IPS DF 19.7 (cell line): ENCODE measurements around the gene FOCAD.
"Not testable (repeated sequence)": the region's sequence is repeated elsewhere in the genome, so short reads cannot be mapped to it uniquely, and the experiment has no call there.

Source experiments
- DNase-seq: peaks from one replicate; pipeline ENCODE4 v3.0.0-alpha.2; 2013; ENCODE audit warnings: low read depth, low spot score

The FOCAD gene

DNA sequence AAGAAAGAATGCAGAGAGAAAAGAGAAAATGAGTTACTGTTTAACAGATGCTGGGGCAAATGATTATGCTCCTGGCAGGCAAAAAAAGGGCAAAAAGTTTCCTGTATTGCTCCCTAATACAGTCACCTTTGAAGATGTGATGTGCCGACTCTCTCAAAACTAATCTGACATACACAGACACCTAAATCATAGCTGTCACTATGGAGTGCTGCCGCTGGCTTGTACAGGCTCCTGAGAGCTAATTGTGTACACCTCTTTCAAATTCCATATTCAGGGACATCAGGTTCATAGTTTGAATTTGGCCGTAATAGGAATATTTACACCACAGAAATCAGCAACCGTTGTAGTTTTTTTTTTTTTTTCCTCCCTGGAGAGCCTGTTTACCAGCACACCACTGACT is 12.4 kb upstream of the FOCAD start:
- DNase-seq: no peak

DNA sequence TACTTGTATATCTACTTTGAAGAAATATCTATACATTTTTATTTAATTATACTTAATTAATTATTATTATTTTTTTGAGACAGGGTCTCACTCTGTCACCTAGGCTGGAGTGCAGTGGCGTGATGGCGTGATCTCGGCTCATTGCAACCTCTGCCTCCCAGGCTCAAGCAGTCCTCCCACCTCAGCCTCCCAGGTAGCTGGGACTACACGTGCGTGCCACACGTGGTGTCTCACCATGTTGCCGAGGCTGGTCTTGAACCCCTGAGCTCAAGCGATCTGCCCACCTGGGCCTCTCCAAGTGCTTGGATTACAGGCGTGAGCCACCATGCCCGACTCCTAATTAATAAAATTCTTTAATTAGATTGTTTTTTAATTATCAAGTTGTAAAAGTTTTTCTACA is 10.5 kb upstream of the FOCAD start:
- DNase-seq: not testable (repeated sequence)

DNA sequence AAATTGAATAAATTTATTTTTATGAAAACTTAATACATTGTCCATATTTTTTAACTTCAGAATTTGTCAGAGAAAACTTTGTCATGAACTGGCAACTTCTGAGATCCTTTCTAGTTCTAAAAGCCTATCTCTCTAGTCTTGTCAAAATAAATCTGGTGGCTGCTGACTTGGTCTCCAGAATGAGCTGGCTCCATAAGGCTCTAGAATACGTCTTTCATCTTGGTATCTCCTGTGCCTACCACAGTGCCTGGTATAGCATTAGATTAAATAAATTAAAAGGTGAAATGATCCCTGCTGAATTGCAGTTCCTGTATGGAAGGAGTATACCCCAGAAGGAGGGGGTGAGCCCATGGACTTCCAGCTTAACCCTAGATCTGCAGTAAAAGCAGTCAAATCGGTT is 2.6 kb upstream of the FOCAD start:
- DNase-seq: no peak

DNA sequence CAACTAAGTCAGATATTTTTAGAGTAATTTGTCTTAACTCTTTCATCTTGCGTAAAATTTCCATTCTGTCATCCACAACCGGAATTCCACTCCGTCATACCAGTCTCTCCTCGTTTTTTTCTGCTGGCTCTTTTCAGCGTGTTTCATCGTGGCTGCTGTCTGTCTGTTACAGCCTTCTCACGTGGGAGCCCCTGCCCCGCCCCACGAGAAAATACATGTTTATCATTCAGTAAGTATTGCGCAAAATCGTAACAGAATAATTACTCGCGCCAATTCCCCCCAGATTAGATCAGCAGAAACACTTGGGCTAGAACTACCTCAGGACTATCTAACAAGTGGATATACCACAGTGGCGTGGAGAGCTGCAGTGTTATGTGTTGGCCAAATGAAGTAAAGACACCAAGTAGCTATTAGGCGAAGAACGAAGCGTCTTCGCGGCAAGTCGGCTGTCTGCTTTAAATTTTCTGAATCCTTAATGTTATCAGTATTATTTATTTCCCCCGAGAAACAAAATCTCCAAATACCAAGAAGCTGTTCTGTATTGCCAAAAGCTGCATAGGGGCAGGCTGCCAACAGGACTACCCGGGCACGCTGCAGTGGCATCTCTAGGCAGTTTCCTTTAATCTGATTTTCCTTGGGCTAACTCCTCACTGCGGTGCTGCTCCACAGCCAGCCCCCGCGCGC is 566 bp upstream of the FOCAD start:
- DNase-seq: no peak

DNA sequence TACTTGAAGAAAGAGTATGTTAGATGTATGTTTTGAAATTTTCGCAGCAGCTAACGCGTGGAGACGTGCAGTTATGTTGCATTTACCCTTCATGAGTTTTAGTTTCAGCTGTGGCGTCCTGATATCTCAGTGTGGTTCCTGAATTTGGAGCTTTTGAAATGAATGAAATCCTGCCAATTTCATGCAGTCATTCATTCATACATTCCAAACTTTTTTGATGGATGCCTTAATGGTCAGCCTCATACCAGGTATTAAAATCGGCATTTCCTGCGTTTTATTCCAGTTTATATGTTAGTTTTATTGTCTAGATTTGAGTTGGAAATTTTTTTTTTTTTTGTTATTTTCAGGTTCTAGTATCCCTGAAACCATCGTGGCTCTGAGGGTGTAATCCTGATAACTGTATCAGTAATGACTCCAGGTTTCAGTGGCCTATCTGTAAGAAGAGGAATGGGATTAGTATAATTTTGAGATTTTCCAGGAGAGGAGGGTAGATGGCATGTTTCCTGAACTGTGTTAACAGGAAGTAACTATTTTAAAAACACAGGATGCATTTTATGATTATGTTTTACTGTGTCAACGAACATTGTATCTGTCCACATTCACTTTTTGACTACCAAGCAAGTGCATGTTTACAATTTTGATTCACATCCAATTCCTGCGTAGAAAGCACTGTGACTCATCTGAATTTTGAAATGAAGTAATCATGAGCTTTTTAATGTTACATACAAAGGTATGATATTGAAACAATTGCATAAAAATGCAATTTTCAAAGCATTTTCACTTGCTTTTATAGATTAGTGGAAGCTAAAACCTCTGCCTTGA is 1.0 kb downstream of the FOCAD start:
- DNase-seq: no peak

DNA sequence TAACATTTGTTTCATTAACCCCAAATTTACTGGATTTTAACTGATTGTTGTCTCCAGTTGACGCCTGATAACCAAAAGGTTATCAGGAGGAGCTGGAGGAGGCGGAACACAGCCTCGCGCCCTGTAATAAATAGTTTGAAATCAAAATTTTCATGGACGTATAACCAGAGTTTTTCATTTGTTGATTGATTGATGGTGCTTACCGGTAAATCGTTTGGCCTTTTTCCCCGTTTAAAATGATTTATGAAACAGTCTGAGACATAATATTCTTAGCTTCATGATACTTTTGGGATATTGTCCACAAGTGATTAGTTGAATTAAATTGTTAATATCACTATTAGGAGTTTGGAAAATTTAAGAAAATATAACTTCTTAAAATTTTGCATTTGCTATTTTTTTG is 1.7 kb downstream of the FOCAD start:
- DNase-seq: no peak

DNA sequence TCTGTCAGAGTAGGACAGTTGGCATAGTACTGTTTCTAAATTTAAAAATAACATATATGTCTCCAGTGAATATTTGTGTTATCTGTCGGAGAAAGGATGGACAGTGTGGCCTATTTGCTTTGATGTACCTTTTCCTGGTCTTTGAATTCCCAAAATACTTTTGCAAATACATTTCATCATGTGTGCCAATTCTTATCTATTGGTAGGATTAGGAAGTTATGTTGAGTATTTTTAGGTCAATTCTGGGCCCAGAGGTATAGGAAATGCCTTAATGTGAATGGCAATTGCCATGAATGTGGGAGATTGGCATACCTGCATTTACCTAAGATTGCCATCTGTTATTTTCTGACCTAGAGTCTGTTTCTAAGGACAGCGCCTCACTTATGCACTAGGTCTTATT is 5.8 kb downstream of the FOCAD start:
- DNase-seq: no peak

DNA sequence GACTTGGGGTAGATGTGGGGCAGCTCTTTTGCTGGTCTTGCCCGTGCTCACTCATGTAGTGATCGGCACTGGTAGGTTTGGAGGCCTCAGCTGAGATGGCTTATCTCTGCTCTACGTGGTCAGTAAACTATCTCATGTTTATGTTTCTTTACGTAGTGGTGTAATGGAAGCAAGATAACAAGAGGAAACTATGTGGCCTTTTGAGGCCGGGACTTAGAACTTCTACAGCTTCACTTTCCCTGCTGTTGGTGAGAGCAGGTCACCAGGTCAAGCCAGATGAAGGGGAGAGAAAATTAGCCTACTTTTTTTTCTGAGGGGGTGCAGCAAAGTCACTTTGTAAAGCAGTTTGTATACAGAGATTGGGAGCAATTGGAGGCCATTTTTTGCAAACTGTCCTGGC is 8.5 kb downstream of the FOCAD start:
- DNase-seq: no peak

DNA sequence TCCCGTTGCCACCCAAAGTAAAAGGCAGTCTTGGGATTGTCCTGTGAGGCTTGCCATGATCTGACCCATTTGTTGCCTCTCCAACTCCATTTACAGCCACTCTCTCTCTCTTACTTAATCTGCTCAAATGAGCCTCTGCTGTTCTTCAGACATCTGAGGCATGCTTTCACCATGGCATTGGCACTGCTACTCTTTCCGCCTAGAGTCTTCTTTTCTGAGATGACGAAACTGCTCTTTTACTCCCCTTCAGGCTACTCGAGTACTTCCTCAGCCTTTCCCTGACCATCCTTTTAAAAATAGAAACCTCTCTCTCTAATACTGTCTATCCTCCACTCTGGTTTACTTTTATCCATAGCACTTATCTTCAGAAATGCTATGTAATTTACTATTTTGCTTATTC is 9.0 kb downstream of the FOCAD start:
- DNase-seq: no peak

DNA sequence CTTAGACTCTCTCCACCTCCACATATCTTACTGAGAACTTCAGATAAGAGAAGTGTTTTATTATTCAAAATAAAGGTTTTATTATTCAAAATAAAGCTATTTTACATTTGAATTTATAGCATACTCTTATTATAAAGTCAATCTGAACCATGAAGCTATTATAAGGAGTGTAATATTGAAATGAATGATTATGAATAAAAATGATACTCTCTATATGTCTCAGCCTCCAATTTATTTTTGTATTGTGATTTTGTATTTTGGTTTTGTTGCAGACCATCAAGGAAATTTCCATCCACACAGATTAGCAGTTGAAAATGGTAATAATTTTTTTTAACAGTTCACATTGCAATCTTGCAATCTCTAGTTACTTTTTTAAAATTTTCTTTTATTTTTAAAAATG is 10.2 kb downstream of the FOCAD start:
- no peak for DNase-seq

DNA sequence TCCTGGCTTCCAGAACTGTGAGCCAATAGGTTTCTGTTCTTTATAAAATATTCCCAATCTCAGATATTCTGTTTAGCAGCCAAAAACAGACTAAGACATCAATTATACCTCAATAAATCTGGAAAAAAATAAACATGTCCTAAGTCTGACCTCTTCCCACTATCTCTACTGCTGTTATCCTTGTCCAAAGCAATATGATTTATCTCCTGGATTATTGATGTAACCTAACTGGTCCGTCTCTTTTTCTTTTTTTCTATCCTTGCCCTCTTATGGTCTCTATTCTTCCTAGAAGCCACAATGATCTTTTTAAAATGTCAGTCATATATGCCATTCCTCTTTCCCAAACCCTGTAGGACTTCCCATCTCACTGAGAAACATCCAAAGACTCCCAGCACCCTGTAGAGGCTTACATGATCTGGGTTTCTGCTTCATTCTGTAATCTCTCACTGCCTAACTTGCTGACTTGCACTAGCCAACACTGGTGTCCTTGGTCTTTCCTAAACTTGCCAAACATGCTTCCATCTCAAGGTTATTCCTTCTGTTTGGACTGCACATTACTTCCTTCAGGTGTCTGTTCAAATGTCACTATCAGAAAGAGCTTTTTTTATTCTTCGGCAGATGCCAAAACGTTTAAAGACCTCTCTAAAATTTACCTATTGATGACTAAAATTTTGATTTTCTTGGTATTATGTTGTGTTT is 13.1 kb downstream of the FOCAD start:
- DNase-seq: no peak

DNA sequence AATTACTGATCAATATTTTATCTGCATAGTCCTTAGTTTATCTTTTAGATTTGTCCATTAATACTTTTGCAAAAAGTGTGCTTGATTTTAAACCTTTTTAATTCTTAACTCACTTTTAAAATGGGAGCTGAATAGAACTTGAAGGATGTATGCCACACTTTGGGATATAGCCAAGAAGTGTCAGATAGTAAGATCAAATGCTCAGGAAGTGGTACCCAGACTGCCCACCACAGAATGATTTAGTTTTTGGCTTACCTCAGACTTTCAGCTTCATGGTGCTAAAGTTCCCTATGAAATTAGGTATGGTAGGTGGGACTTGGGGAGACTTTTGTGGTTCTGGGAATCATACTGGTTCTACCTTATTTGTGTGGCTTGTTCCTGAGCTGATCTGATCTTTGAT is 14.7 kb downstream of the FOCAD start:
- DNase-seq: no peak

DNA sequence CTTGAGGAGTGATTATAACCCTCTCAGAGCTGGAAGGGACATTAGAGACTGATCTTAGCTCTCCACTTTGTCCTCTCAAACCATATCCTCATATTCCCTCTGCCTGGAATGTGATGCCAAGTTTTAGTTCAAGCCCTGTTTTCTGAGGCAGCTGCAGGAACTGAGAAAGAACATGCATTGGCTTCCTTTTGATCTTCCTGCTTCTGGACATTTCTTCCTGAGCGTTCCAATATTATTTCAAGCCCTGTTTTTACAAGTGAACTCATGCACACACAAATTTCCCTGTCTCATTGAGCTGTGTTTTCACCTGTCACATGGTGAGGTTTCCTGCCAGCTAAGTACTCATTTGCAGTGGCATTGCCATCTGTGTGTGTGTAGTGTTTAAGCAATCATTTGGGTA is 17.0 kb downstream of the FOCAD start:
- no peak for DNase-seq

DNA sequence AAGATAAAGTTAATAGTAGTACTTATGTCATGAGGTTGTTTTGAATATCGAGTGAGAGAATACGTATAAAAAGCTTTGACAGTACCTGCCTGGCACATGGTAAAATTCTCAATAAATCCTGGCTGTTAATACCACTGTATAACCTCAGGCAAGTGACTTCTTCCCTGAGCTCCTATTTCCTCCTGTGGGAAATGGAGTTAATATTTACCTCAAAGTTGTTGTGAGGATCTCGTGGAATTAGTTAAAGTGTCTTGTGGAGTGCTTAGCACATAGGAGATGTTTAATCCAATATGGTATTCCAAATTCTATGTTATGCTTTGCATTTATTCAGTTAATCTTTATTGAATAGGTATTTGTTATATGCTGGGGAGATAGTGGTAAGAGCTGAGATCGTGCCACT is 18.5 kb downstream of the FOCAD start:
- no peak for DNase-seq

DNA sequence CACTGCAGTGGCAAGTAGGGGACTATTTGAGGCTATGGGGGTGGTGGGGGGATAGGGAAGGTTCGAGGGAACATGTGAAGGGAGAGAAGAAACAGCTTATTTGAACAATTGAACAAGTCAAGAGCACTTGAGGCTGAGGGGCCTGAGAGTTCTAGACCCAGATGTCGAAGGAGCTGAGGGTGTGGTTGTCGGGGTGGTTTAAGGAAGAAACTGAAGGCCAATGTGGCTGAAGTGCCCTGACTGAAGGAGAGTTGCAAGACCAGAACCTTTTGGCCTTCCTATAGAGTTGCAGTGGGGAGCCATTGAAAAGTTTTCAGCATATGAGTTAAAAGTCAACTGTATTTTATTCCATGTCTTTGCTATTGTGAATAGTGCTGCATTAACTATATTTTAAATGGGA is 19.1 kb downstream of the FOCAD start:
- no peak for DNase-seq

DNA sequence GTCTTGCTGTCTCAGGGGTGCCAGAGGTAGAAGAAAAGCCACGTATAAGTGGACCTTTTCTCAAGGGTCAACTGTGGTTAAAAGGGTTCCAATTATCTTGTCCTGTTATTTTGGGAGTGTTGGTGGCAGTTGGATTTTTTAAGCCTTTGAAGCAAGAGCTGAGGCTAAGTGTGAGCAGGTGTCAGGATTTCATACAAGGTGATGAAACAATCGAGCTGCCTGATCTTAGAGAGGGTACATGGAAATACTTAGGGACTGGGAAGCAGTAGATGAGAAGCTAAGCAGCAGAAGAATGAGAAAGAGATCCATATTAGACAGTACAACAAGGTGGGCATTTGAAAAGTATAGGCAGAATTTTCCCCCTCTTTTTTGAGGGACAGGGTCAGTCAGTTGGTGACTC is 23.6 kb downstream of the FOCAD start:
- DNase-seq: no peak

DNA sequence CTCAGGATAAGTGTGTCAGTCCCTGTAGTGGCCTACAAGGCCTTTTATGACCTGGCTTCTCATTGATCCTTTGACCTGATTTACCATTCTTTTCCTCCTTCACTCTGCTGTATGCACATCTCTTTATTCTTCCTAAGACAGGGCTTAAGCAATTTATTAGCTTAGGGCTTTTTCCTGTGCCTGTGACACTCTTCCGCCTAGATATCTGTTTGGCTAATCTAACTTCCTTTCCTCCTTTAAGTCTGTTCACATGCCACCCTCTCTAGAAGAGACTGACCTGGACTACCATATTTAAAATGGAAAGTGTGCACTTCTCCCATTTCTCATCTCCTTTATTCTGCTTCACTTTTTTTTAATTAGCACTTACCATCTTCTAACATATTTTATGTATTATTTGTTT is 29.1 kb downstream of the FOCAD start:
- no peak for DNase-seq

DNA sequence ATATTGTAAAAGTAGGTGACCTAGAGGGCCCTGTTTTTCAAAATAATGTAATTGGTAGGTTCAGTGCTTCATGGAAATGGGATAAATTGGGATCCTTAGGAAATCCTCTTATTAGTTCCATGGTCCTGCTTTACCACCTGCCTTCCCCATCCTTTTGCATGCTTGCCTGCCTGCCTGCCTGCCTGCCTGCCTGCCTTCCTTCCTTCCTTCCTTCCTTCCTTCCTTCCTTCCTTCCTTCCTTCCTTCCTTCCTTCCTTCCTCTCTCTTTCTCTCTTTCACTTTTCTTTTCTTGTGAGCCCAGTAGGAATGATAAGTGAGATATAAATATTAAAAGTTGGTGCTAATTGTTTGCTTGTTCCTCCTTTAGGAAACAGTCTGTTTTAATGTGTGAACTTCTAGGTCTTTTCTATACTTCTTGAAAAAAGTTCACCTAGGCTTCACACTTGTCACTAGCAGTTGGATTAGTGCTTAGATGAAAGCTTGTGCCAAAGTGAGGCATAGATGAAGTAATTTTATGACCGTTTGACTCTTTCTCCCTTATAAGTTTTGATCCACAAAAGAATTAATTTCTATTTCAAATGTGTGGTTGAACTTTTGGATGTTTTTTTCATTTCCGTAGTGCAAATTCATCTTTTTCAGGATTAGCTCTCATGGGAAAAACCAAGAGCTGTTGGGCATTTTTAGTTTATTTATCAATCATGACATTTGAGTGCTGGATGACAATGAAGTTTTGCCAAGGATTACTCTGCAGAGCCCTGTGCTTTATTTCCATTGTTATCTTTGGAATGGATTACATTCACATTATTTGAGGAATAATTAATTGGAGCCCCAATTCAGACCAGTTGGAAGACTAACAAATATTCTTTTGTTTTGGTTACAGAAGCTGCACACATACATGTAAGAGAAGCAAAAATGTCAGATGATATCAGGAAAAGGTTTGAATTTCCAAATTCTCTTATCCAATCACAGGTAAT is 30.7 kb downstream of the FOCAD start:
- no peak for DNase-seq

DNA sequence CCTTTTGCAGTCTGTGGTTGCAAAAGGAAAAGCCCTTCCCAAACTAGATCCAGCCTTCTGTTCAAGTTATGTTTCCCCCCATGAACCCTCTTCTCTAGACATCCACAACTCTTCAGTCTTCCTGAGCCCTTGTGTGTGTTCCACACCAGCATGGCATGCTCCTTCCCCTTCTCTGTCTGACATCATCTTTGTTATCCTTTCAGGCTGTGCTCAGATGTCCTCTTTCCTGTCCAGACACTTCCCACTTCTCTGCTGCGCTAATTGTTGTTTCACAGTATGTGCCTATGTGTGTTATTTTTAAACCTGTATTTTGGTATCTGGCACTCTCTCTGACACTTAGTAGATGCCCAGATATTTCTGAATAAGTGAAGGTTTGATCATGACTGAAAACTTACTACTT is 38.2 kb downstream of the FOCAD start:
- DNase-seq: no peak

DNA sequence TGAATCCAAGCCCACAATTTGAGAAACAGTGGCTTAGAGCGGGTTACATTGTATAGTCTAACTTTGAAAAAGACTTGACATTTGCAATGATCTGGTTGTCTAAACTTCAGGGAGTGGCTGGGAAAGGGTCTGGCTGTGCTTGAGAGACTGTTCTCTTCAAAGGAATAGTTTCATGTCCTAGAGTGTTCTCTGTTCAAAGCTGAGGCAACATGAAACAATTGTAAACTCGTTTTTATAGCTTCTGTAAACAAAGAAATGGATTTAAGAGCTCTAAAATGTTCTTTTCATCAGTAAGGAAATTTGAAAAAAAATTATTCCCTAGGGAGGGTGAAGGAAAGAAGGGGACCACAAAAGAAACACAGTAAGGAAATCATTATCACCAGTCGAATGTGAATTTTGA is 41.6 kb downstream of the FOCAD start:
- DNase-seq: no peak

DNA sequence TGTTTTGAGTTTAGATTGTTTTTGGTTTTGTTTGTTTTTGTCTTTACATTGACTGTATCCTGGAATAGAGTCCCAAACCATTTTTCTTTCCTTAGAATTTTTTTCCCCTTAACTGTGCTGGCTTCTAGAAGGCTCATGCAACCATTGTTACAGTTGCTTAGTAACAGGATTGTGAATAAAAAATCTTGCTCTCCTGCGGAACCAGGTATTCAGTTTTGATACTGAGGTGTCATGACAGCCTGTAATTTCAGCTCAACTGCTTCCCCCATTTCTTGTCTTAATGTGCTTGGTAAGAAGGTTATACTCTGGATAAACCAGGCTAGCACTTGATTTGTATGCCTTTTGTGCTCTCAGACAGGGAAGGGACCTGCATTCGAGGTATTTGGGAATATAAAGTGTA is 42.1 kb downstream of the FOCAD start:
- DNase-seq: no peak
